Tibial nerve (tissue), 4 donors: ENCODE results near the gene FADS2.

Experiments used
- CTCF ChIP-seq, 5 experiments: fragments of 200-600 bp in 3 of 5; fragments of 450-650 bp in 2 of 5; sonication (generic) in 3 of 5; IDR thresholded peaks; one replicate each; pipeline ENCODE4 v1.5.1; 2016 to 2019; ENCODE audit warnings: antibody characterized with exemption in 5 of 5, mild to moderate bottlenecking in 3 of 5, moderate library complexity in 2 of 5
- EP300 ChIP-seq, 2 donors: sonication (generic); formaldehyde crosslinking; IDR thresholded peaks; one replicate each; pipeline ENCODE4 v1.6.1; 2017; ENCODE audit warnings: antibody characterized with exemption in 2 of 2, mild to moderate bottlenecking in 1 of 2
- POLR2A ChIP-seq, 2 donors: fragments of 450-650 bp; IDR thresholded peaks; one replicate each; pipeline ENCODE4 v1.6.1; 2017; ENCODE audit warnings: antibody characterized with exemption in 2 of 2, mild to moderate bottlenecking in 2 of 2, moderate library complexity in 2 of 2

GRCh38 chr11:61833471-61833870, 5.4 kb downstream of the FADS2 start:
- TF ChIP-seq POLR2A (IDR thresholded peaks at IDR 0.05): no peak
- no peak for TF ChIP-seq EP300 (IDR thresholded peaks at IDR 0.05)
- TF ChIP-seq CTCF (IDR thresholded peaks at IDR 0.05): no peak
